ENCODE results near the gene LMBR1L.
"Not testable (repeated sequence)": the region's sequence is repeated elsewhere in the genome, so short reads cannot be mapped to it uniquely, and the experiment has no call there.

Gene LMBR1L

DNA sequence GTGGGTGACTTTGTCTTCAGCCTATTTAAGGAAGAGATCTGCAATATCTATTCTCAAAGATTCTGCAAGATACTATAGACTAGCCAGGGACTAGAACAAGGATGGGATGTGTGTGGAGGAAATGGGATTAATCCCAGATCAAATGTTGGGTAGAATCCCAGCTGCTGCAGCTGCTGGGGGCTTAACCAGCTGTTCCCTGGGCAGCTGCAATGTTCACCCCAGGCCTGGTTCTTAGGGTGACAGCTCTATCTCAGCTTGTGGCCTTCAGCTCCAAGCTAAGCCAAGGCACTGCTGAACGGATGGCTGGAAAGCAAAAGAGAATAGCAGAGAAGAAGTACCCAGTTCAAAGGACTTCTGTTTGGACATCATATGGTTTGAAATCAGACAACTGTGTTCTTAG lies 30.9 kb downstream of the LMBR1L start:
- DNase-seq: no peak

GRCh38 chr12:49070971-49071370 lies 39.7 kb downstream of the LMBR1L start:
- no peak for DNase-seq

DNA sequence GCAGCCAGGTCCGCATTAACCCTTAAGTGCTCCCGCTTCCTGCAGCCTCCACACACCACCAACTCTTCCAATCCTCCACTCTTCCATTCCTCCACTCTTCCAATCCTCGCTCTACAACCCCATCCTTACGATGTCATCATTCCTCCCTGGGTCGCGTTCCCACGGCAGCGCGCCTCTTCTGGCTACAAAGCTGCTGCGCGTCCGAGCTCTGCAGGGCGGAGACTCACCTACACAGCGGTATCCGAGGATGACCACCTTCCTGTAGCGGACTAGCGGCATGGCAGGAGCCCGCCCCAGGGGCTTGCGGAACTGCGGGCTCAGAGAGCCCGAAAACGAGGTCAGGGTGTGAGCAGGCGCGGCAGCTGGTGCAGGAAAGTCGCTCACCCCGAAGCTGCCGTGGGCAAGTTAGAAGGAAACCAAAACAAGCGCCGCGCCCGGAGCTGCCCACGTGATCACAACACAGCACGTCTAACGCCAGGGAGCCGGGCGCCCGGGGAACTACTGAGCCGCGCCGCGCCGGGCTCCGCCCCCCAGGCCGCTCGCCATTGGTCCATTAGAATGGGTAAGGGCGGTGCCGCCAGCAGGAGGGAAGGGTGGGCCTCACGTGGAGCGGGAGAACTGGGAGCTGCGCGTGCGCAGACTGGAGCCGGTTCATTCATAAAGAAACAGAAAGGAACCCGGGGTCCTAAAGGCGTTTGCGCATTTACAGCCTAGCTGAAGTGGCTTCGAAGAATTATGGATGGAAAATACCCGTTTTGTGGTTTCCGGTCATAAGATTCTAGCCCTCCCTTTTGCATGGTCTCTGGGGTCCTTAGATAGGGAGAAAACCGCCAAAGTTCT lies 40.9 kb downstream of the LMBR1L start, which contains the start of gene RHEBL1:
Gene RHEBL1, minus strand, starts transcription at position 473 of the 840 bp plus-strand sequence. Its CDS starts 194 bp downstream, at position 279.
- DNase-seq: peak; percentile 97

DNA sequence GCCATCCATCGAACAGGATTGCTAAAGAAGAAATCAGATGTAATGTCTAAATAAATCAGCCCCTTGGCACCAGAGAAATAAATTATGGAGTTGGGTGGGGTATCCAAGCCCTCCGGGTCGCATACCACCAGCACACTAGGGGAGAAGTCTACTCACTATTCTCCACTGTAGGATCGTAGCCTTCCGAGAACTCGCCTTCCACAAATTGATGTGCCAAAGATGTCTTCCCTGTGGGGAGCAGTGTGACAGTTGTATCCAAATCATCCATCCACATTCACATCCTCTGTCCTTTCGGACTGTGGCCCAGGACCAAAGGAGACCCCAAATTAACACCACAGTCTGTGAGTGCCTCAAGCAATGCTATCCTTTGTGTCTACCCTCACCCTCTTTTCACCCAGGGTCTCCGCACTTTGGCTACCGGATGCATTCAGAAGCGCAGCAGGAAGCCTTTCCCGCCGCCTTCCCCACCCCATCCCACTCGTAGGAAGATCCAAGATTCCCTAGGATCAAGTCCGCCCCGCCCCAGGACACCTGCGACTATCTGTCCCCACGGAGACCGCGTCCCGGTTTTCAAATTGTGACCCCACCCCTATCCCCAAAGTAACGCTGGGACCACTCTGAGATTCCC lies 41.7 kb downstream of the LMBR1L start:
- DNase-seq: no peak

- no peak for DNase-seq
Measured at GRCh38 chr12:49066120-49066519, 44.5 kb downstream of the LMBR1L start.

DNA sequence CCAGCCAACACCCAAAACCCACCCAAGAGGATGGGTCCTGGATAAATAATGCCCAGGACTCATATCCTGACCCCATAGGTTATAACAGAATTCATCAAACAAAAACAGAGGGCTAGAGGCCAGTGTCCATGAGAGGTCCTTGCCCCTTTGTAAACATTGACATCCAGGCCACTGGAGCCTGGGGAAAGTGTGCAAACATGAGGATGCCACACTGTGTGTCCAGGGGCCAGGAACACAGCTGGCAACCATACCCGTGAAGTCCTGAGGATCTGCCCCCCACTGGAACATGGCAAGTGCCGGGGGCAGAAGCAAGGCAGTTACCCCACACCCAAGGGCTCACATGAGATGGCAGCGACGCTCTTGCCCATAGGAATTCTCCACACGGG lies 45.9 kb downstream of the LMBR1L start:
- DNase-seq: no peak

DNA sequence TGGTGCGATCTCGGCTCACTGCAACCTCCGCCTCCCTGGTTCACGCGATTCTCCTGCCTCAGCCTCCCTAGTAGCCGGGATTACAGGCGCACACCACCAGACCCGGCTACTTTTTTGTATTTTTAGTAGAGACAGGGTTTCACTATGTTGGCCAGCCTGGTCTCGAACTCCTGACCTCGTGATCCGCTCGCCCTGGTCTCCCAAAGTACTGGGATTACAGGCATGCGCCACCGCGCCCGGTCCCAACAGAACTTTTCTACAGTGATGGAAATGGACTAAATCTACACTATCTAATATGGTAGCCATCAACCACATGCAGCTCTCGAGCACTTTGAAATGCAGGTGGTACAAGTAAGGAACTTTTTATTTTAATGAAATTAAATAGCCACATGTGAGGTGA lies 48.7 kb downstream of the LMBR1L start:
- not testable (repeated sequence) for DNase-seq

DNA sequence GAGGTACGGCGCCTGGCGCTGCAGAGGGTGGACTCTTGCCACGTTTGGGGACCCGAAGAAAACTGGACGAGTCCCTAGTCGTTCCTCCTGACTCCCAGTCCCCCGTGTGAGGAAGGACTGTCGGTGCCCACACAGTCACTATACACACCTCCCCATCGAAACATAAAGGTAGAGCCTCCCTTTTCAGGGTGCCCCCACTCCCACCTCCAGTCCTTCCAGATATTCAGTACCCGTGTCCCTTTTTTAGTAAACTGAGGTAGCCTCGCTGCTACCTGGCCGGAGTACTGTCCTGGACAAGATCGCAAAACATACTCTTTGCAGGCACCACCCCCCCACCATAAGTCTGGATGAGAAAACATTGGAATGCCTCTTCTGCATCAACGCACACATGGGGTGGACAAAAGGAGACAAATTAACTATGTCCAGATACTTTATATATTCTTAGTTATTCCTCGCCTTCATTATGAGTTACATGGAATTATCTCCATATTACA lies 49.4 kb downstream of the LMBR1L start:
- no peak for DNase-seq

DNA sequence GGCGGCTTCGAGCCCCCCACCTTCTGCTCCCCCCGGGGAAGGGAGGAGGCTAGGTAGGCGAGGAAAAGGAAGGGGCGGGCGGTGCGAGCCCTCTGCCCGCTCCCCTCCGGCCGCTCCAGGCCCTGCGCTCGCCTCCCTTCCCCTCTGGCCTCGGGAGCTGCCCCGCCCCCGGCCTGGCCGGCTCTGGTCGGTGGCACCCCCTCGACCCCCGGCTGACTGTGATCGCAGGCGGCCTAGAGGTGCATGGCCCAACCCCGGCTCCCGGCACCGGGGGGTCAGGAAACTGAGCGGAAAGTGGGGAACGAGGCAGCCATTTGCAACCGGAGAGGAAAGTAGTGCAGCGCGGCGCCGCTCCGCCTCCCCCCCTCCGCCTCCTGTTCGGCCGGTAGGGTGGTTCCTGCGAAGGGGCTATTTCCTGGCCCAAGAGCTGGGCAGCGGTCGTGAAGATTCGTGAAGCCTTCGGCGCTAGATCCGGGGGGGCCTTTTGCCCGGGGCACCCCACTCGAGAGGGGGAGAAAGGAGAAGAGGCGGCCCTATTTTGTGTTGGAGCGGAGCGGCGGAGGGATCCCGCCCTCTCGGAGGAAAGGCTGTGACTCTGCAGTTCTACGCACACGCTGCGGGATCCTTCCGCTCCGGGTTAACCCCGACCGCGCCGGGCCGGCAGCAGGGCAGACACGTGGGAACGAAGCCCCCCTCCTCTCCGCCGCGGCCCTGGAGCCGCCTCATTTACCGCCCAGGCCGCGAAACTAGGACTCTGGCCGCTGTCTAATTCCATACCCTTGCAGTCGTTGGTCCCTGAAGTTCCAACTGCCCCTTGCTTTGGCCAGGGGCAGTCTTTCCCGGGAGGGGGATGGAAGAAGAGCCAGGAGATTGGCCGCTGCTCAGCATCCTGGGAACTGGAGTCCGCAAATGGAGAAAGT lies 50.1 kb downstream of the LMBR1L start, which contains the start of gene KMT2D:
Gene KMT2D, minus strand, starts transcription at position 558 of the 920 bp plus-strand sequence. CDS start 5,470 bp downstream, outside the sequence.
- peak; percentile 99 for DNase-seq

GRCh38 chr12:49059299-49060171 lies 51.1 kb downstream of the LMBR1L start:
- peak; percentile 58 for DNase-seq

DNA sequence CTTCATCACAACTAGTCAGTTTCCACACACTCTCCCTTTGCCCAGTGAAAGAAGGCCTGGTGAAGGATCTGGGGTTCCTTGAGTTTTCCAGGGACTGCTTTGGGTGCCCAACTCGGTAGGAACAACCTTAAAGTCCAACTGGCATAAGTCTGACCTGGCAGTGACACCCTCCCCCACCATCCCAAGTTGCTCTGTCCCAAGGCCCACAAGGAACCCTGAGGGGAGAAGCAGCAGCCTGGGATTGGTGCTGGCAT lies 51.7 kb downstream of the LMBR1L start:
- no peak for DNase-seq

- DNase-seq: no peak
Measured at GRCh38 chr12:49058366-49059044, 52.1 kb downstream of the LMBR1L start.

GRCh38 chr12:49057888-49058287 lies 52.8 kb downstream of the LMBR1L start:
- DNase-seq: no peak

DNA sequence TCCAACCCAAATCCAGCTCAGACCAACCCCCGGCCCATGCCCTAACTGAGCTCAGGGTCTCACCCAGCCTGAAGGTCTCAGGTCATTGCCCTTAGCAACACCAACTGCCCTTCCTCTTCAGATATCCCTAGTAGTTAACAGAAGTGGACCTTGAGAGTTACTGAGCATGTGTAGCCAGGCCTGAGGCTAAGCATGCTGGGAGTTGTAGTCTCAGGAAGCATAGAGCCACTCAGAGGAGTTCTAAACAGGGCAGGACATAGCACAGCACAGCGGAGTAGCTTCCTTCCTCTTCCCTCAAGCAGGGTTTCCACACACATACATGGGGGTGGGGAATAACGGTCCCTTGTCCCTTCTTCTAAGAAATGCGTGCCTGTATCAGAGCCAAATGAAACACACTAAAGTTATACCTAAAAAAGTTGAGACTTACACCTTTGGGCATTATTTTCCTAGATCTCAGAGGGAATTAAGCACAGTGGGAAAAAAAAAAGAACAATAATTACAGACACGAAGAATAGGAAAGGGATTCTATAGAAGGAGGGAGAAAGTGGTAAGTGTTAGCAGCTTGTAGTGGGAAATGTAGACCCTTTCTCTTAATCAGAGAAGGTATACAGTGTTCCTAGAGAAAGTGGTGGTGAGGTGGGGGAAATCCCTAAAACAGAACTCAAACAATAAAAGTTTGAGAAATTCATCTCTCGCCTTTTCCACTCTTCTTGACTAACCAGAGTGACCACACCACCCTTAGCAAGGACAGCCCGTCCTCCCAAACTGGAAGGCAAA lies 54.5 kb downstream of the LMBR1L start:
- peak; percentile 32 for DNase-seq

GRCh38 chr12:49055092-49055491 lies 55.6 kb downstream of the LMBR1L start:
- no peak for DNase-seq

DNA sequence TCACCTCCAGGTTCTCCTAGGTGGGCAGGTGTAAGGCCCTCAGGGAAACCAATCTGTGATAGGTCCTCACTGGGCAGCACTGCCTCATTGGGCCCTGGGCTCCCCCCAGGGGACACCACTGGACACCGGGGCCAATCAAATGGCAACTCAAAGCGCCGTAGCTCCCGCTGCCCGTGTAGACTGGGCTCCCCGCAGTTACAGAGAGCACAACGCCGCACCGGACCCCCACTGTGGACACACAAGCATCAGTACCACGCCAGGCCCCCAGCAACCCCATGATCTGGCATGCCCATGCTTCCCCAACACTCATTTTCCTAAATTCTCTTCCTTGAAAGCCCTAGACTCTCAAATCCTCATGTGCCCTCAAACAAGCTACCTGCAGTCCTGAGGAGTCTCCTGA lies 56.1 kb downstream of the LMBR1L start:
- no peak for DNase-seq

DNA sequence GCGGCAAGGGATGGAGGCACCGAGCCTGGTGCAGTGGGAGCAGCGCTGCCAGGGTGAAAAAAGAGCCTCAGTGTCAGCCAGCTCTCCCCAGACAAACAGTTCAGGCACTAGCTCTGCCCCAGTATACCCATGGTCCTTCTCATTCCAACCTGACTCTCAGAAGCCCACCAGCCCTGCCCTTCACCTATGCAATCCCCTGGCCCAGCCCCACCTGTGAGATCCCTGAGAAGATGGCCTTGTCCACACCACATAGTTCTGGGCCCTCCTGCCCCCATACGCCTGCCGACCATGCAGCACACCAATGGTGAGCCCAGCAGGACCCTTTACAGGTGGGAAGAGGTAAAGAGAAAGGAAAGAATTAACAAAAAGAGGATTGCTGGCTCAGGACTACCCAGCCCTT lies 56.6 kb downstream of the LMBR1L start:
- DNase-seq: no peak

GRCh38 chr12:49052451-49053208 lies 58.0 kb downstream of the LMBR1L start:
- DNase-seq: no peak

DNA sequence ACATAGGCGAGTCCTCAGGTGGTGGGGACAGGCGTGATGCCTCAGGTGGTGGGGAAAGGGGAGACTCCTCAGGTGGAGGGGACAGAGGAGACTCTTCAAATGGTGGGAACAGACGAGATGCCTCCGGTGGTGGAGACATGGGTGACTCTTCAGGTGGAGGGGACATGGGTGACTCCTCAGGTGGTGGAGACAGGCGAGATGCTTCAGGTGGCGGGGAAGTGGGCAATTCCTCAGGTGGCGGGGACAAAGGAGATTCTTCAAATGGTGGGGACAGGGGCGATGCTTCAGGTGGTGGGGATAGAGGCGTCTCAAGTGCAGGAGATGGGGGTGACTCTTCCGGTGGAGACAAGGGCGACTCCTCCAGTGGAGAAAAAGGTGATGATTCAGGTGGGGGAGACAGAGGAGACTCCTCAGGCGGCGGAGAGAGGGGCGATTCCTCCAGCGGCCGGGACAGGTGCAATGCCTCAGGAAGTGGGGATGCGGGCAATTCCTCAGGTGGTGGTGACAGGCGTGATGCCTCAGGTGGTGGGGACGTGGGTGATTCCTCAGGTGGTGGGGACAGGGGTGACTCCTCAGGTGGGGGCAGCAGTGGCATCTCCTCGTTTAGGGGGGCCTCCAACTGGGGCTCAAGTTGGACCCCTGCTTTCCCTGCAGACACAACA lies 58.7 kb downstream of the LMBR1L start:
- no peak for DNase-seq
